SK-MEL-5 (cell line): ENCODE measurements around the gene TCEA2. TPM values are rescaled to one million over a fixed set of nuclear protein-coding genes. Genes with fewer than 3 reads are reported as not detected.

Source experiments
- DNase-seq: peaks from one replicate; pipeline ENCODE4 v3.0.0-alpha.2; 2016; ENCODE audit warnings: low read depth, low spot score
- in situ Hi-C: cut with HindIII; loops from 2 replicates; pipeline ENCODE4 v1.10.0; 2016; ENCODE audit warnings: low sequenced_read_pairs, high pct_unique_total_duplicates, low pct_unique_long_range_greater_than_20kb
- total RNA-seq: library from RNA; depleted of rRNA; stranded (reverse); fragments of >200 nt; shearing (Covaris generic); gene quantifications from 2 replicates; pipeline ENCODE4 v1.2.3, GENCODE V29; 2014

The TCEA2 gene
- total RNA-seq, 1 experiment from 2014 or later, result 9.8 TPM

- no peak for DNase-seq
- in situ Hi-C loops, result no loop called here
Measured at GRCh38 chr20:64032706-64033624, 30.0 kb upstream of the TCEA2 start.

- DNase-seq, result no peak
- in situ Hi-C loops, result no loop called here
Measured at GRCh38 chr20:64033981-64034493, 29.0 kb upstream of the TCEA2 start.

GRCh38 chr20:64035066-64035932 lies 27.7 kb upstream of the TCEA2 start:
- in situ Hi-C loops, result no loop called here
- no peak for DNase-seq

GRCh38 chr20:64035933-64036345 lies 27.1 kb upstream of the TCEA2 start, which contains the start of gene C20orf204:
Gene C20orf204, plus strand, starts transcription at chr20:64036182. Its CDS starts 142 bp downstream, at chr20:64036324.
- DNase-seq, result no peak
- in situ Hi-C loops, result no loop called here

- in situ Hi-C loops, result no loop called here
- DNase-seq, result no peak
Measured at GRCh38 chr20:64036346-64037198, 26.4 kb upstream of the TCEA2 start.

- in situ Hi-C loops, result no loop called here
- DNase-seq, result no peak
Measured at GRCh38 chr20:64037199-64037497, 25.9 kb upstream of the TCEA2 start.

- in situ Hi-C loops, result no loop called here
Measured at GRCh38 chr20:64037498-64038213, 25.3 kb upstream of the TCEA2 start.

GRCh38 chr20:64038224-64038564 lies 24.8 kb upstream of the TCEA2 start:
- no peak for DNase-seq
- in situ Hi-C loops, result no loop called here

More at GRCh38 chr20:64037498-64038213, 25.3 kb upstream of the TCEA2 start:
- DNase-seq, result no peak

GRCh38 chr20:64038565-64039292 lies 24.3 kb upstream of the TCEA2 start:
- in situ Hi-C loops, result no loop called here
- DNase-seq, result peak; percentile 63

GRCh38 chr20:64039293-64040160 lies 23.5 kb upstream of the TCEA2 start:
- in situ Hi-C loops, result no loop called here
- no peak for DNase-seq

GRCh38 chr20:64040231-64041039 lies 22.6 kb upstream of the TCEA2 start:
- DNase-seq, result no peak
- in situ Hi-C loops, result no loop called here

- no peak for DNase-seq
- in situ Hi-C loops, result no loop called here
Measured at GRCh38 chr20:64041040-64041780, 21.8 kb upstream of the TCEA2 start.

GRCh38 chr20:64041781-64042053 lies 21.3 kb upstream of the TCEA2 start:
- in situ Hi-C loops, result no loop called here
- DNase-seq, result no peak

GRCh38 chr20:64042054-64042781 lies 20.8 kb upstream of the TCEA2 start:
- in situ Hi-C loops, result no loop called here
- DNase-seq, result no peak
